Spleen (tissue), 11 donors: ENCODE results near the gene LMOD1. TPM values are rescaled to one million over a fixed set of nuclear protein-coding genes. Genes with fewer than 3 reads are reported as not detected.
"Not testable (repeated sequence)": the region's sequence is repeated elsewhere in the genome, so short reads cannot be mapped to it uniquely, and the experiment has no call there.

ENCODE experiments used
- DNase-seq: peaks from one replicate; pipeline ENCODE4 v3.0.0-alpha.2; 2020
- H3K27ac ChIP-seq, 8 donors: fragments of 200-600 bp; sonication (generic) in 7 of 8; 1 replicate in 4 of 8; 2 replicates in 4 of 8; pipeline versions ENCODE4 v1.5.0 to v1.8.0; 2016 to 2021; ENCODE audit warnings: inconsistent platforms in 4 of 8, mild to moderate bottlenecking in 4 of 8, moderate library complexity in 1 of 8
- H3K27me3 ChIP-seq, 7 donors: fragments of 200-600 bp; sonication (generic) in 6 of 7; replicated peaks in 1 of 7; 1 replicate in 4 of 7; 2 replicates in 3 of 7; pipeline versions ENCODE4 v1.5.0 to v1.8.0; 2016 to 2021; ENCODE audit warnings: inconsistent platforms in 3 of 7, mild to moderate bottlenecking in 1 of 7
- H3K36me3 ChIP-seq, 6 donors: fragments of 200-600 bp; sonication (generic) in 5 of 6; 1 replicate in 4 of 6; 2 replicates in 2 of 6; pipeline versions ENCODE4 v1.5.0 to v1.8.0; 2016 to 2021; ENCODE audit warnings: inconsistent platforms in 2 of 6
- H3K4me1 ChIP-seq, 6 donors: fragments of 200-600 bp; sonication (generic) in 5 of 6; 1 replicate in 3 of 6; 2 replicates in 3 of 6; pipeline versions ENCODE4 v1.5.0 to v1.8.0; 2016 to 2021; ENCODE audit warnings: inconsistent platforms in 3 of 6
- H3K4me3 ChIP-seq, 8 donors: fragments of 200-600 bp; sonication (generic) in 7 of 8; 1 replicate in 4 of 8; 2 replicates in 4 of 8; pipeline versions ENCODE4 v1.5.0 to v1.8.0; 2016 to 2021; ENCODE audit warnings: inconsistent platforms in 4 of 8, mild to moderate bottlenecking in 4 of 8, moderate library complexity in 2 of 8
- H3K9me3 ChIP-seq, 8 donors: fragments of 200-600 bp; sonication (generic) in 7 of 8; 1 replicate in 4 of 8; 2 replicates in 4 of 8; pipeline versions ENCODE4 v1.5.0 to v1.8.0; 2016 to 2021; ENCODE audit warnings: inconsistent platforms in 4 of 8
- CTCF ChIP-seq, 11 experiments: fragments of 200-600 bp in 7 of 11; fragments of 450-650 bp in 4 of 11; sonication (generic) in 4 of 11; IDR thresholded peaks in 8 of 11; conservative IDR thresholded peaks in 3 of 11; 1 replicate in 7 of 11; 2 replicates in 4 of 11; pipeline versions ENCODE4 v1.4.0 to v1.8.0; 2016 to 2021; ENCODE audit warnings: antibody characterized with exemption in 11 of 11, inconsistent platforms in 4 of 11, mild to moderate bottlenecking in 1 of 11
- POLR2A ChIP-seq, 3 donors: fragments of 450-650 bp; IDR thresholded peaks; one replicate each; pipeline ENCODE4 v1.5.1; 2017; ENCODE audit warnings: antibody characterized with exemption in 3 of 3, mild to moderate bottlenecking in 1 of 3
- POLR2AphosphoS5 ChIP-seq, 3 donors: sonication (generic); formaldehyde crosslinking; IDR thresholded peaks; one replicate each; pipeline ENCODE4 v1.5.1; 2017; ENCODE audit warnings: antibody characterized with exemption in 3 of 3
- WGBS, 5 donors: extraction: QIAGEN DNeasy Blood & Tissue Kit in 3 of 5; methylation state at CpG; one replicate each; pipeline versions ENCODE4 v1.1.5 to v1.1.7; 2013 to 2018; 5-methylcytosine and 5-hydroxymethylcytosine counted together
- intact Hi-C: fragments of 100-400 bp; cut with DNase I; formaldehyde crosslinking; loops from one replicate; pipeline ENCODE4 v1.15.0; 2023; ENCODE audit warnings: low total_unique reads
- polyA plus RNA-seq, 3 donors: library from polyadenylated mRNA; stranded (reverse); fragments of 200-250 nt; gene quantifications; one replicate each; pipeline ENCODE4 v1.2.1, GENCODE V29; 2013
- total RNA-seq, 7 donors: library from RNA; depleted of rRNA in 3 of 7; stranded (reverse); fragments of >200 nt in 3 of 7; fragmentation: NEBNext Ultra II Directional in 4 of 7; extraction: Animal tissue kit (Norgen Biotek cat#: 25700) in 4 of 7; gene quantifications; one replicate each; pipeline versions ENCODE4 v1.1.0 to v1.2.1, GENCODE V29; 2016 to 2021
- donor health status: healthy with polysubstance abuse.
- donor health status: DM: no; HTN: no; CAD: no; lungs with moderate emphysema.
- donor health status: DM: no; HTN: no; CAD: no.
- donor health status: Bipolar disorder and iron deficiency.
- donor health status: healthy.
- donor health status: DM: no; HTN: no; CAD: no.
- donor health status: DM: yes; HTN: yes; CAD: no.

Gene LMOD1
- total and polyA plus RNA-seq, 10 donors: 4.2 to 21.0 (median 11.2) TPM

GRCh38 chr1:201904579-201904978, 41.8 kb downstream of the LMOD1 start:
- H3K27ac ChIP-seq: peak overlapping the region in 7 of 8 donors; percentile 51 to 72 (median 59)
- peaks cover 0 to 10% (median 2%) of the 10 kb centered on the region in 6 donors for H3K4me1 ChIP-seq
- TF ChIP-seq POLR2AphosphoS5 (IDR thresholded peaks at IDR 0.05) (peak in 1 of 3 donors; percentile 51), POLR2A (IDR thresholded peaks at IDR 0.05) (no peak)

GRCh38 chr1:201903135-201903534, 43.2 kb downstream of the LMOD1 start:
- H3K27ac ChIP-seq: peak overlapping the region in 3 of 8 donors; percentile 59 to 72 (median 69)
- H3K9me3 ChIP-seq: no peaks in the 10 kb centered on the region
- H3K4me1 ChIP-seq: peaks cover 0 to 10% (median 2%) of the 10 kb centered on the region in 6 donors
- no peak overlapping the region for H3K4me3 ChIP-seq
- 75 to 94% (median 87%) methylated on average over 5 of the region's 5 CpGs for WGBS, 5 donors
- intact Hi-C loops: no loop called here
- DNase-seq: no peak
- H3K36me3 ChIP-seq: peaks cover 0 to 5% (median 0%) of the 10 kb centered on the region in 6 donors
- H3K27me3 ChIP-seq: no peaks in the 10 kb centered on the region
- TF ChIP-seq POLR2A (IDR thresholded peaks at IDR 0.05): no peak
- no peak for TF ChIP-seq CTCF (IDR thresholded peaks at IDR 0.05 in 8 of 11, conservative IDR thresholded peaks at IDR 0.05 in 3 of 11)
- TF ChIP-seq POLR2AphosphoS5 (IDR thresholded peaks at IDR 0.05): peak in 1 of 3 donors; percentile 17

More at GRCh38 chr1:201904579-201904978, 41.8 kb downstream of the LMOD1 start:
- Histone ChIP-seq H3K27me3 (no peaks in the 10 kb centered on the region), H3K9me3 (no peaks in the 10 kb centered on the region), H3K4me3 (no peak overlapping the region), H3K36me3 (no peaks in the 10 kb centered on the region)
- intact Hi-C loops: no loop called here
- 60 to 76% (median 65%) methylated on average over 6 of the region's 6 CpGs for WGBS, 5 donors
- no peak for DNase-seq

- no peak for DNase-seq
- peak overlapping the region in 3 of 8 donors; percentile 59 to 72 (median 69) for H3K27ac ChIP-seq
- peaks cover 0 to 10% (median 2%) of the 10 kb centered on the region in 6 donors for H3K4me1 ChIP-seq
- TF ChIP-seq CTCF (IDR thresholded peaks at IDR 0.05 in 8 of 11, conservative IDR thresholded peaks at IDR 0.05 in 3 of 11) (no peak), POLR2AphosphoS5 (IDR thresholded peaks at IDR 0.05) (no peak), POLR2A (IDR thresholded peaks at IDR 0.05) (no peak)
- WGBS, 5 donors: 88 to 95% (median 89%) methylated on average over 3 of the region's 3 CpGs
- no peaks in the 10 kb centered on the region for H3K27me3 ChIP-seq
- intact Hi-C loops: no loop called here
- H3K9me3 ChIP-seq: no peaks in the 10 kb centered on the region
- H3K36me3 ChIP-seq: peaks cover 0 to 10% (median 0%) of the 10 kb centered on the region in 6 donors
- H3K4me3 ChIP-seq: no peak overlapping the region
Measured at GRCh38 chr1:201902198-201902597, 44.1 kb downstream of the LMOD1 start.

- H3K27ac ChIP-seq, H3K27me3 ChIP-seq, DNase-seq, intact Hi-C loops, H3K9me3 ChIP-seq, H3K4me3 ChIP-seq: not testable (repeated sequence)
- H3K36me3 ChIP-seq: peaks cover 0 to 10% (median 0%) of the 10 kb centered on the region in 6 donors
- WGBS, 5 donors: 84 to 95% (median 86%) methylated on average over 6 of the region's 6 CpGs
- peaks cover 0 to 13% (median 4%) of the 10 kb centered on the region in 6 donors for H3K4me1 ChIP-seq
Measured at GRCh38 chr1:201901036-201901435, 45.3 kb downstream of the LMOD1 start.

- peaks cover 0 to 10% (median 0%) of the 10 kb centered on the region in 6 donors for H3K36me3 ChIP-seq
- DNase-seq: peak; percentile 27
- no peaks in the 10 kb centered on the region for H3K9me3 ChIP-seq
- H3K4me3 ChIP-seq: no peak overlapping the region
- WGBS, 5 donors: 72 to 84% (median 76%) methylated on average over 5 of the region's 5 CpGs
- no peaks in the 10 kb centered on the region for H3K27me3 ChIP-seq
- intact Hi-C loops: no loop called here
- H3K4me1 ChIP-seq: peaks cover 0 to 16% (median 4%) of the 10 kb centered on the region in 6 donors
- no peak for TF ChIP-seq POLR2AphosphoS5 (IDR thresholded peaks at IDR 0.05)
- no peak for TF ChIP-seq CTCF (IDR thresholded peaks at IDR 0.05 in 8 of 11, conservative IDR thresholded peaks at IDR 0.05 in 3 of 11)
- no peak for TF ChIP-seq POLR2A (IDR thresholded peaks at IDR 0.05)
- H3K27ac ChIP-seq: no peak overlapping the region
Measured at GRCh38 chr1:201900476-201900875, 45.9 kb downstream of the LMOD1 start.
